ENCODE results near the gene CGNL1.

Gene CGNL1

GRCh38 chr15:57525581-57525980, 149.3 kb downstream of the CGNL1 start:
- no peak for DNase-seq (ENCODE audit: low read depth in 2 of 2)

GRCh38 chr15:57526076-57526475, 149.8 kb downstream of the CGNL1 start:
- no peak for DNase-seq (ENCODE audit: low read depth in 2 of 2)

GRCh38 chr15:57526615-57527014, 150.3 kb downstream of the CGNL1 start:
- no peak for DNase-seq (ENCODE audit: low read depth in 2 of 2)

- DNase-seq (ENCODE audit: low read depth in 2 of 2) = no peak
Observed at GRCh38 chr15:57527382-57528091, 151.2 kb downstream of the CGNL1 start.

- no peak for DNase-seq (ENCODE audit: low read depth in 2 of 2)
Observed at GRCh38 chr15:57528940-57529565, 152.7 kb downstream of the CGNL1 start.

GRCh38 chr15:57529748-57530147, 153.4 kb downstream of the CGNL1 start:
- no peak for DNase-seq (ENCODE audit: low read depth in 2 of 2)

- no peak for DNase-seq (ENCODE audit: low read depth in 2 of 2)
Observed at GRCh38 chr15:57532731-57533447, 156.6 kb downstream of the CGNL1 start.

GRCh38 chr15:57533448-57533799, 157.1 kb downstream of the CGNL1 start:
- DNase-seq (ENCODE audit: low read depth in 2 of 2) = no peak

- no peak for DNase-seq (ENCODE audit: low read depth in 2 of 2)
Observed at GRCh38 chr15:57534281-57534680, 158.0 kb downstream of the CGNL1 start.

- no peak for DNase-seq (ENCODE audit: low read depth in 2 of 2)
Observed at GRCh38 chr15:57537072-57537471, 160.8 kb downstream of the CGNL1 start.

- no peak for DNase-seq (ENCODE audit: low read depth in 2 of 2)
Observed at GRCh38 chr15:57537488-57538264, 161.4 kb downstream of the CGNL1 start.

GRCh38 chr15:57538265-57538529, 161.9 kb downstream of the CGNL1 start:
- DNase-seq (ENCODE audit: low read depth in 2 of 2) = no peak

- no peak for DNase-seq (ENCODE audit: low read depth in 2 of 2)
Observed at GRCh38 chr15:57538821-57539220, 162.5 kb downstream of the CGNL1 start.

- no peak for DNase-seq (ENCODE audit: low read depth in 2 of 2)
Observed at GRCh38 chr15:57540211-57540610, 163.9 kb downstream of the CGNL1 start.

GRCh38 chr15:57540736-57541135, 164.4 kb downstream of the CGNL1 start:
- no peak for DNase-seq (ENCODE audit: low read depth in 2 of 2)

GRCh38 chr15:57541271-57541670, 165.0 kb downstream of the CGNL1 start:
- no peak for DNase-seq (ENCODE audit: low read depth in 2 of 2)

- peak in 1 of 2 experiments; percentile 39 for DNase-seq (ENCODE audit: low read depth in 2 of 2)
Observed at GRCh38 chr15:57541805-57542504, 165.7 kb downstream of the CGNL1 start.

GRCh38 chr15:57542505-57542817, 166.2 kb downstream of the CGNL1 start:
- no peak for DNase-seq (ENCODE audit: low read depth in 2 of 2)

GRCh38 chr15:57544848-57545480, 168.7 kb downstream of the CGNL1 start:
- no peak for DNase-seq (ENCODE audit: low read depth in 2 of 2)

- no peak for DNase-seq (ENCODE audit: low read depth in 2 of 2)
Observed at GRCh38 chr15:57545995-57546394, 169.7 kb downstream of the CGNL1 start.

GRCh38 chr15:57547243-57547755, 171.0 kb downstream of the CGNL1 start:
- DNase-seq (ENCODE audit: low read depth in 2 of 2) = no peak

Data from stimulated activated CD4-positive, alpha-beta T cell treated with anti-CD3 and anti-CD28 coated beads, Interleukin-12 subunit alpha, Interleukin-12 subunit beta, amount 100 ng/mL, for 24 hours (primary cell).